H1 (cell line): ENCODE results near the gene MS4A18. TPM values are rescaled to one million over a fixed set of nuclear protein-coding genes. Genes with fewer than 3 reads are reported as not detected.

Experiments
- CTCF ChIA-PET: fragments of 300-600 bp; sonication (Branson Sonifier 250); formaldehyde crosslinking; loops from one replicate; lab custom pipeline; 2021; ENCODE audit not compliant: partially characterized antibody; lab: Charles Lee
- POLR2A ChIA-PET: fragments of 300-600 bp; sonication (Branson Sonifier 250); formaldehyde crosslinking; loops from one replicate; lab custom pipeline; 2021; ENCODE audit warnings: inconsistent platforms; ENCODE audit not compliant: partially characterized antibody; lab: Charles Lee
- DNase-seq, 2 experiments: peaks; one replicate each; pipeline versions ENCODE4 v3.0.0 to v3.0.0-alpha.2; 2010 to 2022; ENCODE audit warnings: low spot score in 2 of 2, low read depth in 1 of 2, mixed read lengths in 1 of 2
- FAIRE-seq: peaks from 2 replicates; lab custom pipeline; 2011; peaks lifted over from hg19 to GRCh38; lab: Jason Lieb, UNC
- H2AFZ ChIP-seq: 2 replicates; pipeline ENCODE4 v1.8.1; 2012; ENCODE audit warnings: low read length, inconsistent platforms
- H2AK5ac ChIP-seq: 2 replicates; pipeline ENCODE4 v1.6.1; 2013; ENCODE audit warnings: low read depth, low read length
- H2BK120ac ChIP-seq: replicated peaks from 2 replicates; pipeline ENCODE3; 2013; ENCODE audit warnings: low read depth, low read length, inconsistent platforms
- H2BK12ac ChIP-seq: 2 replicates; pipeline ENCODE4 v1.6.1; 2013; ENCODE audit warnings: low read depth, low read length
- H2BK15ac ChIP-seq: 2 replicates; pipeline ENCODE4 v1.6.1; 2013; ENCODE audit warnings: low read length
- H2BK20ac ChIP-seq: 2 replicates; pipeline ENCODE4 v1.6.1; 2013; ENCODE audit warnings: low read length
- H2BK5ac ChIP-seq: 2 replicates; pipeline ENCODE4 v1.6.1; 2013; ENCODE audit warnings: low read depth, low read length
- H3K14ac ChIP-seq: 2 replicates; pipeline ENCODE4 v1.6.1; 2013; ENCODE audit warnings: inconsistent platforms; ENCODE audit not compliant: insufficient read length
- H3K18ac ChIP-seq: 2 replicates; pipeline ENCODE4 v1.6.1; 2013; ENCODE audit warnings: low read length; ENCODE audit errors: extremely low read depth
- H3K23ac ChIP-seq: 2 replicates; pipeline ENCODE4 v1.6.1; 2013; ENCODE audit warnings: inconsistent platforms; ENCODE audit not compliant: insufficient read length
- H3K23me2 ChIP-seq: 2 replicates; pipeline ENCODE4 v1.6.1; 2013; ENCODE audit warnings: low read depth, low read length
- H3K27ac ChIP-seq: 2 replicates; pipeline ENCODE4 v1.6.1; 2011; ENCODE audit warnings: low read depth, low read length, inconsistent platforms
- H3K27me3 ChIP-seq, 4 experiments: replicated peaks in 1 of 4; 1 replicate in 1 of 4; 2 replicates in 3 of 4; pipeline versions ENCODE4 v1.6.1 to v1.8.1; 2011 to 2013; ENCODE audit warnings: low read length in 3 of 4, mild to moderate bottlenecking in 3 of 4, inconsistent platforms in 2 of 4, mixed read lengths in 2 of 4, moderate library complexity in 1 of 4; ENCODE audit not compliant: control insufficient read depth in 3 of 4, insufficient read depth in 3 of 4; ENCODE audit errors: extremely low read depth in 1 of 4
- H3K36me3 ChIP-seq, 4 experiments: 2 replicates each; pipeline versions ENCODE4 v1.6.1 to v1.8.1; 2011 to 2013; ENCODE audit warnings: mild to moderate bottlenecking in 4 of 4, low read length in 3 of 4, moderate library complexity in 2 of 4, control low read depth in 1 of 4, inconsistent platforms in 1 of 4; ENCODE audit not compliant: insufficient read depth in 4 of 4, control insufficient read depth in 2 of 4
- H3K4ac ChIP-seq: replicated peaks from 2 replicates; pipeline ENCODE3; 2013; ENCODE audit warnings: low read length, low read depth, mixed read lengths, inconsistent platforms; ENCODE audit not compliant: insufficient read length
- H3K4me1 ChIP-seq, 4 experiments: replicated peaks in 1 of 4; 1 replicate in 1 of 4; 2 replicates in 3 of 4; pipeline versions ENCODE4 v1.6.1 to v1.8.1; 2011 to 2013; ENCODE audit warnings: low read length in 3 of 4, inconsistent platforms in 2 of 4, mixed read lengths in 1 of 4; ENCODE audit not compliant: insufficient read depth in 4 of 4, control insufficient read depth in 3 of 4
- H3K4me2 ChIP-seq, 2 experiments: 2 replicates each; pipeline versions ENCODE4 v1.6.1 to v1.8.1; 2011 to 2013; ENCODE audit warnings: low read depth in 2 of 2, low read length in 2 of 2, control low read depth in 1 of 2, inconsistent platforms in 1 of 2, mild to moderate bottlenecking in 1 of 2; ENCODE audit not compliant: insufficient read depth in 1 of 2
- H3K4me3 ChIP-seq, 4 experiments: fragments of 200-600, 300-600 bp in 1 of 4; sonication (generic), shearing (Covaris generic), sonication (Bioruptor Twin) in 1 of 4; 2 replicates each; pipeline versions ENCODE4 v1.5.1 to v1.8.1; 2011 to 2016; ENCODE audit warnings: low read length in 4 of 4, low read depth in 3 of 4, control low read depth in 2 of 4, inconsistent platforms in 2 of 4, mild to moderate bottlenecking in 2 of 4, mixed read lengths in 1 of 4, moderate library complexity in 1 of 4; ENCODE audit not compliant: insufficient read depth in 2 of 4; ENCODE audit errors: extremely low read depth in 1 of 4
- H3K56ac ChIP-seq: replicated peaks from 2 replicates; pipeline ENCODE3; 2013; ENCODE audit warnings: low read depth, mild to moderate bottlenecking, mixed read lengths, low read length, inconsistent platforms; ENCODE audit not compliant: insufficient read length
- H3K79me1 ChIP-seq: 2 replicates; pipeline ENCODE4 v1.6.1; 2013; ENCODE audit warnings: low read depth, low read length, control low read depth
- H3K79me2 ChIP-seq, 2 experiments: 2 replicates each; pipeline versions ENCODE4 v1.6.1 to v1.8.1; 2012 to 2013; ENCODE audit warnings: low read length in 2 of 2, mild to moderate bottlenecking in 2 of 2, inconsistent platforms in 1 of 2; ENCODE audit not compliant: insufficient read depth in 2 of 2, control insufficient read depth in 1 of 2
- H3K9ac ChIP-seq, 4 experiments: replicated peaks in 1 of 4; 1 replicate in 1 of 4; 2 replicates in 3 of 4; pipeline versions ENCODE4 v1.6.1 to v1.8.1; 2011 to 2013; ENCODE audit warnings: low read depth in 3 of 4, low read length in 3 of 4, control low read depth in 2 of 4, mild to moderate bottlenecking in 2 of 4, moderate library complexity in 2 of 4, inconsistent platforms in 1 of 4; ENCODE audit errors: extremely low read depth in 1 of 4
- H3K9me3 ChIP-seq, 2 experiments: 2 replicates each; pipeline versions ENCODE4 v1.6.1 to v1.8.1; 2012 to 2013; ENCODE audit warnings: mild to moderate bottlenecking in 2 of 2, moderate library complexity in 2 of 2, control low read depth in 1 of 2, inconsistent platforms in 1 of 2, low read depth in 1 of 2, low read length in 1 of 2, mixed read lengths in 1 of 2; ENCODE audit not compliant: insufficient read depth in 2 of 2
- H4K20me1 ChIP-seq, 2 experiments: replicated peaks in 1 of 2; 2 replicates each; pipeline versions ENCODE3 to v1.8.1; 2011 to 2013; ENCODE audit warnings: inconsistent platforms in 2 of 2, low read length in 2 of 2, mild to moderate bottlenecking in 1 of 2; ENCODE audit not compliant: insufficient read depth in 2 of 2, control insufficient read depth in 1 of 2
- H4K5ac ChIP-seq: 2 replicates; pipeline ENCODE4 v1.6.1; 2013; ENCODE audit warnings: low read length, low read depth, mixed read lengths, inconsistent platforms; ENCODE audit not compliant: insufficient read length
- H4K8ac ChIP-seq: 2 replicates; pipeline ENCODE4 v1.8.0; 2013; ENCODE audit warnings: mild to moderate bottlenecking, moderate library complexity, low read length, inconsistent platforms; ENCODE audit not compliant: insufficient read depth; ENCODE audit errors: extremely low read depth
- H4K91ac ChIP-seq: replicated peaks from 2 replicates; pipeline ENCODE3; 2013; ENCODE audit warnings: low read length, mixed read lengths, inconsistent platforms; ENCODE audit not compliant: insufficient read length
- CBX5 ChIP-seq: fragments of 300-800, 300-1000 bp; sonication (generic); IDR thresholded peaks from 2 replicates; pipeline ENCODE4 v1.7.1; 2016; ENCODE audit warnings: antibody characterized with exemption, low read length, low read depth
- HDAC6 ChIP-seq: IDR thresholded peaks from one replicate; pipeline ENCODE4 v1.7.1; 2012; ENCODE audit warnings: low read depth, mild to moderate bottlenecking, inconsistent platforms, low read length, moderate library complexity
- JUN ChIP-seq: IDR thresholded peaks from 2 replicates; pipeline ENCODE4 v1.6.1; 2011; ENCODE audit warnings: low read depth, mild to moderate bottlenecking, improper control_type of control experiment, low read length
- JUND ChIP-seq: IDR thresholded peaks from 2 replicates; pipeline ENCODE4 v1.6.1; 2011; ENCODE audit warnings: mild to moderate bottlenecking, improper control_type of control experiment, low read length
- KDM1A ChIP-seq: fragments of 200-600, 300-600 bp; sonication (generic); IDR thresholded peaks from 2 replicates; pipeline ENCODE4 v1.7.1; 2016; ENCODE audit warnings: mild to moderate bottlenecking, low read length, borderline replicate concordance
- POLR2AphosphoS5 ChIP-seq: IDR thresholded peaks from 2 replicates; pipeline ENCODE4 v1.6.1; 2011; ENCODE audit warnings: low read depth, low read length
- RBBP5 ChIP-seq: IDR thresholded peaks from 2 replicates; pipeline ENCODE4 v1.7.1; 2012; ENCODE audit warnings: low read depth, mild to moderate bottlenecking, inconsistent platforms, low read length, moderate library complexity, borderline replicate concordance
- RNF2 ChIP-seq: fragments of 200-900, 300-1000 bp; sonication (generic); IDR thresholded peaks from 2 replicates; pipeline ENCODE4 v1.7.1; 2016; ENCODE audit warnings: borderline replicate concordance, low read depth, mild to moderate bottlenecking, antibody characterized with exemption, low read length; ENCODE audit not compliant: poor library complexity, severe bottlenecking; ENCODE audit errors: missing control alignments
- SIRT6 ChIP-seq: IDR thresholded peaks from one replicate; pipeline ENCODE4 v1.7.1; 2012; ENCODE audit warnings: low read length, inconsistent platforms
- SIX5 ChIP-seq: IDR thresholded peaks from 2 replicates; pipeline ENCODE4 v1.6.1; 2011; ENCODE audit warnings: mild to moderate bottlenecking, low read depth, low read length
- SP4 ChIP-seq: IDR thresholded peaks from 2 replicates; pipeline ENCODE4 v1.6.1; 2012; ENCODE audit warnings: low read length, inconsistent platforms
- TBP ChIP-seq: IDR thresholded peaks from 2 replicates; pipeline ENCODE4 v1.6.1; 2011; ENCODE audit warnings: low read depth, low read length, improper control_type of control experiment
- WGBS, 2 experiments: shearing (Covaris generic) in 1 of 2; methylation state at CpG; one replicate each; pipeline versions ENCODE4 v1.1.6 to v1.1.7; 2013 to 2015; ENCODE audit warnings: low lambda C conversion rate in 2 of 2, mixed read lengths in 2 of 2, inconsistent platforms in 1 of 2, low coverage in 1 of 2, missing lambda C conversion rate in 1 of 2; ENCODE audit not compliant: insufficient replicate concordance in 2 of 2, insufficient coverage in 1 of 2, insufficient read length in 1 of 2; ENCODE audit errors: extremely low coverage in 1 of 2, missing lambda C conversion rate in 1 of 2; 5-methylcytosine and 5-hydroxymethylcytosine counted together
- polyA plus RNA-seq, 7 experiments: library from polyadenylated mRNA; depleted of rRNA in 3 of 7; stranded (reverse) in 5 of 7; unstranded in 2 of 7; fragments of >200 nt in 5 of 7; fragments of 200-250 nt in 2 of 7; gene quantifications; 1 replicate in 5 of 7; 2 replicates in 1 of 7; 4 replicates in 1 of 7; pipeline versions ENCODE4 v1.2.1 to v1.2.3, GENCODE V29; 2011 to 2013; ENCODE audit warnings: missing spikeins in 2 of 7, mixed read lengths in 2 of 7
- total RNA-seq: library from RNA; stranded (reverse); fragmentation: NEBNext Ultra II Directional; extraction: Animal tissue kit (Norgen Biotek cat#: 25700); gene quantifications from 2 replicates; pipeline ENCODE4 v1.2.1, GENCODE V29; 2021

The MS4A18 gene
- total and polyA plus RNA-seq, 2 of the 8 experiments (the other 6 are each of a cell fraction or from before 2014, with no cell fraction given): not detected

GRCh38 chr11:60705895-60706294 is 18.6 kb upstream of the MS4A18 start:
- Histone ChIP-seq H3K79me1 (no peaks in the 10 kb centered on the region), H2BK20ac (no peak overlapping the region), H3K23me2 (peaks cover 2% of the 10 kb centered on the region; the same call in 1 of the 2 replicates), H3K4me2 (no peak overlapping the region), H3K79me2 (no peaks in the 10 kb centered on the region), H3K18ac (no peak overlapping the region), H3K14ac (no peak overlapping the region), H2BK5ac (no peak overlapping the region), H3K9me3 (no peaks in the 10 kb centered on the region), H3K23ac (no peak overlapping the region), H3K27me3 (no peaks in the 10 kb centered on the region), H2BK120ac (no peak overlapping the region), H2AK5ac (no peak overlapping the region), H3K27ac (no peak overlapping the region), H4K8ac (no peak overlapping the region), H3K4me1 (peaks cover 0 to 2% (median 0%) of the 10 kb centered on the region in 4 experiments; a peak in 3 of 7 replicates), H3K4me3 (no peak overlapping the region), H4K5ac (no peak overlapping the region), H3K56ac (no peak overlapping the region), H4K20me1 (no peaks in the 10 kb centered on the region), H3K9ac (no peak overlapping the region), H2AFZ (no peak overlapping the region), H2BK12ac (no peak overlapping the region), H3K36me3 (no peaks in the 10 kb centered on the region), H2BK15ac (no peak overlapping the region), H4K91ac (no peak overlapping the region), H3K4ac (no peak overlapping the region)
- FAIRE-seq (no peak), DNase-seq (no peak)
- 87% methylated on average over 5 of the region's 5 CpGs; no CpG with 5 or more reads in 1 of the 2 experiments for WGBS, 2 experiments
- POLR2A ChIA-PET: no interaction called here
- CTCF ChIA-PET: interaction anchor here (1.1 to 4.5 kb wide), 6 partner anchors 12 to 71 kb away, joined by 3 to 18 read pairs (median 4); no protein-coding TSS in a partner anchor
- TF ChIP-seq JUND (no peak), SIX5 (no peak), RNF2 (no peak), KDM1A (no peak), RBBP5 (no peak), TBP (no peak), SIRT6 (no peak), HDAC6 (no peak), SP4 (no peak), CBX5 (no peak), JUN (no peak), POLR2AphosphoS5 (no peak)
